ENCODE results near the gene KRTAP24-1.

Gene KRTAP24-1

GRCh38 chr21:30240661-30241060 is 42.1 kb downstream of the KRTAP24-1 start:
- DNase-seq (ENCODE audit: insufficient read length, low spot score): no peak
- TF ChIP-seq POLR2A (IDR thresholded peaks at IDR 0.05; ENCODE audit: low read depth, low read length) (no peak), PAX5 (IDR thresholded peaks at IDR 0.05; ENCODE audit: insufficient read depth, low read length, severe bottlenecking) (no peak), POLR2AphosphoS5 (IDR thresholded peaks at IDR 0.05; ENCODE audit: low read depth, low read length) (no peak), POU2F2 (IDR thresholded peaks at IDR 0.05; ENCODE audit: low read depth, low read length) (no peak), SPI1 (IDR thresholded peaks at IDR 0.05; ENCODE audit: low read depth, low read length) (no peak), TAF1 (IDR thresholded peaks at IDR 0.05; ENCODE audit: low read depth, low read length) (no peak)
- FAIRE-seq: no peak

- DNase-seq (ENCODE audit: insufficient read length, low spot score) (no peak), FAIRE-seq (no peak)
- TF ChIP-seq POU2F2 (IDR thresholded peaks at IDR 0.05; ENCODE audit: low read depth, low read length) (no peak), POLR2AphosphoS5 (IDR thresholded peaks at IDR 0.05; ENCODE audit: low read depth, low read length) (no peak), SPI1 (IDR thresholded peaks at IDR 0.05; ENCODE audit: low read depth, low read length) (no peak), PAX5 (IDR thresholded peaks at IDR 0.05; ENCODE audit: insufficient read depth, low read length, severe bottlenecking) (no peak), TAF1 (IDR thresholded peaks at IDR 0.05; ENCODE audit: low read depth, low read length) (no peak), POLR2A (IDR thresholded peaks at IDR 0.05; ENCODE audit: low read depth, low read length) (no peak)
Measured at GRCh38 chr21:30238168-30238567, 44.6 kb downstream of the KRTAP24-1 start.

- TF ChIP-seq POU2F2 (IDR thresholded peaks at IDR 0.05; ENCODE audit: low read depth, low read length) (no peak), TAF1 (IDR thresholded peaks at IDR 0.05; ENCODE audit: low read depth, low read length) (no peak), POLR2AphosphoS5 (IDR thresholded peaks at IDR 0.05; ENCODE audit: low read depth, low read length) (no peak), POLR2A (IDR thresholded peaks at IDR 0.05; ENCODE audit: low read depth, low read length) (no peak), SPI1 (IDR thresholded peaks at IDR 0.05; ENCODE audit: low read depth, low read length) (no peak), PAX5 (IDR thresholded peaks at IDR 0.05; ENCODE audit: insufficient read depth, low read length, severe bottlenecking) (no peak)
- no peak for DNase-seq (ENCODE audit: insufficient read length, low spot score)
Measured at GRCh38 chr21:30234643-30235042, 48.1 kb downstream of the KRTAP24-1 start.

GRCh38 chr21:30234050-30234449 is 48.7 kb downstream of the KRTAP24-1 start:
- TF ChIP-seq POLR2AphosphoS5 (IDR thresholded peaks at IDR 0.05; ENCODE audit: low read depth, low read length) (no peak), PAX5 (IDR thresholded peaks at IDR 0.05; ENCODE audit: insufficient read depth, low read length, severe bottlenecking) (no peak), POU2F2 (IDR thresholded peaks at IDR 0.05; ENCODE audit: low read depth, low read length) (no peak), SPI1 (IDR thresholded peaks at IDR 0.05; ENCODE audit: low read depth, low read length) (no peak), POLR2A (IDR thresholded peaks at IDR 0.05; ENCODE audit: low read depth, low read length) (no peak), TAF1 (IDR thresholded peaks at IDR 0.05; ENCODE audit: low read depth, low read length) (no peak)
- DNase-seq (ENCODE audit: insufficient read length, low spot score) (no peak), FAIRE-seq (no peak)

More at GRCh38 chr21:30234643-30235042, 48.1 kb downstream of the KRTAP24-1 start:
- FAIRE-seq: no peak

- FAIRE-seq: no peak
- TF ChIP-seq POLR2AphosphoS5 (IDR thresholded peaks at IDR 0.05; ENCODE audit: low read depth, low read length): no peak
- TF ChIP-seq SPI1 (IDR thresholded peaks at IDR 0.05; ENCODE audit: low read depth, low read length): no peak
- no peak for TF ChIP-seq POU2F2 (IDR thresholded peaks at IDR 0.05; ENCODE audit: low read depth, low read length)
- no peak for TF ChIP-seq PAX5 (IDR thresholded peaks at IDR 0.05; ENCODE audit: insufficient read depth, low read length, severe bottlenecking)
- TF ChIP-seq TAF1 (IDR thresholded peaks at IDR 0.05; ENCODE audit: low read depth, low read length): no peak
- no peak for TF ChIP-seq POLR2A (IDR thresholded peaks at IDR 0.05; ENCODE audit: low read depth, low read length)
- no peak for DNase-seq (ENCODE audit: insufficient read length, low spot score)
Measured at GRCh38 chr21:30233228-30234020, 49.3 kb downstream of the KRTAP24-1 start.

GRCh38 chr21:30232011-30232410 is 50.7 kb downstream of the KRTAP24-1 start:
- FAIRE-seq (no peak), DNase-seq (ENCODE audit: insufficient read length, low spot score) (no peak)
- no peak for TF ChIP-seq POLR2AphosphoS5 (IDR thresholded peaks at IDR 0.05; ENCODE audit: low read depth, low read length)
- no peak for TF ChIP-seq POLR2A (IDR thresholded peaks at IDR 0.05; ENCODE audit: low read depth, low read length)
- TF ChIP-seq TAF1 (IDR thresholded peaks at IDR 0.05; ENCODE audit: low read depth, low read length): no peak
- no peak for TF ChIP-seq PAX5 (IDR thresholded peaks at IDR 0.05; ENCODE audit: insufficient read depth, low read length, severe bottlenecking)
- TF ChIP-seq SPI1 (IDR thresholded peaks at IDR 0.05; ENCODE audit: low read depth, low read length): no peak
- no peak for TF ChIP-seq POU2F2 (IDR thresholded peaks at IDR 0.05; ENCODE audit: low read depth, low read length)

Data from GM12891 (cell line).